ENCODE measurements around the gene GSTM1.

DNA sequence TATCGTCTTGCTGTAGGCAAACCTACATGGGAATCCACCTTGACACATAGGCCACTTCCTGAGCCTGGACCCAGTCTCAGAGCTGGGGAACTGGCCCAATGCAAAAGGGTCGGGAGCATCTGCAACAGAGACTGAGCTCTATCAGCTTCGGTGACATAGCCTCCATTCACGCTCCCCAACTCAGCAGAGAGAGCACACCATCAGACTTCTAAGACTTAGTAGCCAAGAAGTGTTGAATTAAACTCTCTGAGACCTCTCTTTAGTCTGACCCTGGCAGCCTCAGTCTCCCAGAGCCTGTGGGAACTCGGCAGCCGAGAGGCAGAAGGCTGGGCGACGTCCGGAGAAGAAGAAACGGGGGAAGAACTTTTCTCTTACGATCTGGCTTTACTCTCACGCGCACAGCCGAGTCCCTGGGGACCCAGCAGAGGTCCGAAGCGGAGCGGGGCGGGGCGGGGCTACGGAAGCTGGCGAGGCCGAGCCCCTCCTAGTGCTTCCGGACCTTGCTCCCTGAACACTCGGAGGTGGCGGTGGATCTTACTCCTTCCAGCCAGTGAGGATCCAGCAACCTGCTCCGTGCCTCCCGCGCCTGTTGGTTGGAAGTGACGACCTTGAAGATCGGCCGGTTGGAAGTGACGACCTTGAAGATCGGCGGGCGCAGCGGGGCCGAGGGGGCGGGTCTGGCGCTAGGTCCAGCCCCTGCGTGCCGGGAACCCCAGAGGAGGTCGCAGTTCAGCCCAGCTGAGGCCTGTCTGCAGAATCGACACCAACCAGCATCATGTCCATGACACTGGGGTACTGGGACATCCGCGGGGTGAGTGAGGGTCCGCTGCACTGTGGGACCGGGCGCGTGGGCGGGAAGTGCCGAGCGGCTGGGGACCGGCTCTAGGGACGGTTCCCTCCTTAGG, 31.8 kb upstream of the GSTM1 start, which contains the start of gene GSTM4:
- TF ChIP-seq, protein P1, sequence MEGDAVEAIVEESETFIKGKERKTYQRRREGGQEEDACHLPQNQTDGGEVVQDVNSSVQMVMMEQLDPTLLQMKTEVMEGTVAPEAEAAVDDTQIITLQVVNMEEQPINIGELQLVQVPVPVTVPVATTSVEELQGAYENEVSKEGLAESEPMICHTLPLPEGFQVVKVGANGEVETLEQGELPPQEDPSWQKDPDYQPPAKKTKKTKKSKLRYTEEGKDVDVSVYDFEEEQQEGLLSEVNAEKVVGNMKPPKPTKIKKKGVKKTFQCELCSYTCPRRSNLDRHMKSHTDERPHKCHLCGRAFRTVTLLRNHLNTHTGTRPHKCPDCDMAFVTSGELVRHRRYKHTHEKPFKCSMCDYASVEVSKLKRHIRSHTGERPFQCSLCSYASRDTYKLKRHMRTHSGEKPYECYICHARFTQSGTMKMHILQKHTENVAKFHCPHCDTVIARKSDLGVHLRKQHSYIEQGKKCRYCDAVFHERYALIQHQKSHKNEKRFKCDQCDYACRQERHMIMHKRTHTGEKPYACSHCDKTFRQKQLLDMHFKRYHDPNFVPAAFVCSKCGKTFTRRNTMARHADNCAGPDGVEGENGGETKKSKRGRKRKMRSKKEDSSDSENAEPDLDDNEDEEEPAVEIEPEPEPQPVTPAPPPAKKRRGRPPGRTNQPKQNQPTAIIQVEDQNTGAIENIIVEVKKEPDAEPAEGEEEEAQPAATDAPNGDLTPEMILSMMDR (IDR thresholded peaks at IDR 0.05): no peak
- TF ChIP-seq POLR2A (IDR thresholded peaks at IDR 0.05) (peak; percentile 47 to 57), POLR2AphosphoS5 (IDR thresholded peaks at IDR 0.05) (peak; percentile 66 to 83 (median 72)), EP300 (IDR thresholded peaks at IDR 0.05) (no peak)

Measured in sigmoid colon (tissue), 4 donors.